HG03432 (cell line): Measurements from ENCODE around the gene HMGN1.
A peak's percentile ranks its signal among the peaks of the same experiment; 100 is the strongest.
"Not testable (repeated sequence)": the region's sequence is repeated elsewhere in the genome, so short reads cannot be mapped to it uniquely, and the experiment has no call there.

ENCODE experiments used
- ATAC-seq: cut with Tn5 transposase; IDR thresholded peaks from one replicate; pipeline ENCODE4 v1.9.1; 2021; ENCODE audit warnings: mild to moderate bottlenecking, moderate library complexity; ENCODE audit not compliant: unreplicated experiment

HMGN1 gene, protein sequence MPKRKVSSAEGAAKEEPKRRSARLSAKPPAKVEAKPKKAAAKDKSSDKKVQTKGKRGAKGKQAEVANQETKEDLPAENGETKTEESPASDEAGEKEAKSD

DNA sequence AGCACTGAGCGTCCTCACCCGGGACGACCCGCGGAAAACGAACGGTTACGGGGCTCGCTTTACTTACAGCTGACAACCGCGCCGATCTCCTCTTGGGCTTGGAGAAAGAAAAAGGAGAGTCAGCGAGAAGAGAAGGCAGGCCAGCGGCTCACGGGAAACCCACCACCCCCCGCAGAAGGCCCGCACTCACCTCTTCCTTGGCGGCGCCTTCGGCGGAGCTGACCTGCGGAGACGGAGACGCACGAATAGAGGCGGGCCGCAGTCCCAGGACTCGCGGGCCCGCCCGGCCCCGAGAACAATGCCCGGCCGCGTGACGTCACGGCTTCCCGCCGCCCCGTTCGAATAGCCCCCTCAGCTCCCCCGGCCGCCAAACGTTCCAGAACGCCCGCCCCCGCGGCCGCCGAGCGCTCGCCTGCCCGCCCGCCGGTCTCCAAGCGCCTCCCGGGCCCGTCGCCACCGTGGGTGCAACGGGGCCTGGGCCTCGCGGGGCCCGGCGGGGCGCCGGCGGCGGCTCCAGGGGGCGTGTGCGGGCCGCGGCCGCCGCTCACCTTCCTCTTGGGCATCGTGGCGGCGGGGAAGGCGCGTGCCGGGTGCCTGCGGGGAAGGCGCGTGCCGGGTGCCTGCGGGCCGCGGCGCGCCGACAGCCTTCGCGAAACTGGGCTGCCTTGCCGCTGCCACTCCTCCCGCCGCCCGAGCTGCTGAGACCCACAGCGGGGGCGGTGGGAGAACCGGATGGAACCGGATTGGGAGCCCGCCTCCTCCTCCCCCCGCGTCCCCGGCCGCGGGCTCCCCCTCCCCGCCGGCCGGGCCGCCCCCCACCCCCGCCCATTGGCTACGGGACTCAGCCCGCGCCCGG, at the start of gene HMGN1:
HMGN1 (minus strand) TSS at position 734 of the 856 bp plus-strand sequence; CDS start at position 563, 171 bp downstream.
- ATAC-seq, result peak; percentile 59

DNA sequence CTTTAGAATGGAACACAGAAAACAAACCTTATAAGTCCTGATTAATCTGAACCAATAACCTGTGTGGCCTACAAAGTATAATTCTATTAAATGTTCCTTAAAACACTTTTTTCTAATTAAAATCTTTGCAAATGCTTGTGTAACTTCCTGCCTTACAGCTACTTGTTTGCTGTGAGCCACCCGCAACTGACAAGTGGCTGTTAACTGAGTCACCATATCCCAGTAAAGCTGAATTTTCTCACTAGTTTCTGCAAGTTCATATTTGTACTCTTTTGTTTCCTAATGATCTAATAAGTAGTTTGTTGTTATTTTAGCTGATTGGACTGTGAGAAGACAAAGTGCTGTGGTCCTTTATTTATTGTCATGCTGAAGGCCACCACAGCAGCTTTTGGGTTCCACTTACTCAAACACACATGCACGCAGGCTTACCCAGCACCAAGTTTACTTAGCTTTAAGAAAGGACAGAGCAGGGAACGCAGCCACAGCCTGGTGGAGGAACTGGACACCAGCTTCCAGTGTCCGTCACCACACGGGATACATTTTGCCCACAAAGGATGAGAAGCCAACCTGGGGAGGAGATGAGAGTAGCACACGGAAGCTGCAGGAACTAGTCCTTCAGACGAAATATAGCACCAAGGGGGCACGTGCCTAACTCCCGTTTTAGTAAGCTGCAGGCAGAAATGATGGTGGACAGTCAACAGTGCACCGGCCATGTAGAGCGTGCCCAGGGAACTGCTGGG, 48.9 kb upstream of the HMGN1 start:
- no peak for ATAC-seq

DNA sequence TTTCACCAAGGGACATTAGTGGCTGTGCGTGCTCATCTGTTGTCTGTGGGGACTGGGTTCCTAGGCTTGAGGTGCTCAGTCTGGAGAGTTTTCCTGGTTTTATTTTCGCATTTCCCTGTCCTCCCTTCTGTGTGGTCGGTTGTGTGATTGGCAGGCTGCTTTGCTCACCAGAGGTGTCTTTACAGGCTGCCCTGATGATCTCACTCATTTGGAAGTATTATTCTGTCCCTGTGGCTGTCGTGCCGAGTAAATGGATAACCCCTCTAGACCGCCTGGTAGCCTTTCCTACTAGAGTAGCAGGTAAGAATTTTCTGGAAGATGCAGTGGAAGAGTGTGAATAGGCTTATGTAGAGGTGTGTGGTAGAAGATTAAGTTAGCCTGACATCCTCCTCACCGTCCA, 44.1 kb upstream of the HMGN1 start:
- no peak for ATAC-seq

DNA sequence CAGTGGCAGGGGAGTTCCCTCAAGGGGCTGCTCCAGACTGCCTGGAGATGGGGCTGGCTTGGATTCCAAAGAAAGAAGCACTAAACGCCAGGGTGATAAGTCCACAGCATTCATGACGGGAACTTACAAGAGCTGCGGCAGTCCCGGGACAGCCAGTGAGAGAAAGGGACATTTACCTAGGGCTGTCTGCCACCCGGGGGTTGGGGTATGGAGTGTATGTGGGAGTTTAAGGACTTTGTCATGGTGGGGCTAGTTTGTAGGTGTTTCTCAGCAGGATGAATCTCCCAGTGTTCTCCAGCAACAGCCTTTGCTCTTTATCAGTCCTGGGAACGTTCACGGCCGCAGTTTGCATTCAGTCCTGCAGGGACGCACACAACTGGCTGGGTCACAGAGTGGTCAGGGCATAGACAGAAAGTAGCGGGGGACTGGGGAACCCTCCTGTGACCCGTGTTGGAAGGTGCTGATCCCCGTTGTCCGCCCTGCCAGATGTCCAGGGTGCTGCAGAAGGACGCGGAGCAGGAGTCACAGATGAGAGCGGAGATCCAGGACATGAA, 41.4 kb upstream of the HMGN1 start:
- no peak for ATAC-seq

DNA sequence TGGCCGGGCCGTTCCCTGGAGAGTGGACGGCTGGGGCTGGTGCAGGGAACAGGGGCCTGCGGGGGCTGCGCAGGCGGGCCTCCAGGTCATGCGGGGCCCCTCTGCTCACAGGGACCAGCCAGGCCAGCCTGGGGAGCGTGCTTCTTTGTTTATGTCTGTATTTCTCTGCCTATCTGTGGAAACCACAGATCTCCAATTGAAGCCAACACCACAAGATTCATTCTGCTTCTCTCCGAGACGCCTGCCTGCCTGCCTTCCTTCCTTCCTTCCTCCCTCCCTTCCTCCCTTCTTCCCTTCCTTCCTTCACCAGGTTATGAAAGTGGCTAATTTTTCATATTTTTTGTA, 39.9 kb upstream of the HMGN1 start:
- peak; percentile 13 for ATAC-seq

DNA sequence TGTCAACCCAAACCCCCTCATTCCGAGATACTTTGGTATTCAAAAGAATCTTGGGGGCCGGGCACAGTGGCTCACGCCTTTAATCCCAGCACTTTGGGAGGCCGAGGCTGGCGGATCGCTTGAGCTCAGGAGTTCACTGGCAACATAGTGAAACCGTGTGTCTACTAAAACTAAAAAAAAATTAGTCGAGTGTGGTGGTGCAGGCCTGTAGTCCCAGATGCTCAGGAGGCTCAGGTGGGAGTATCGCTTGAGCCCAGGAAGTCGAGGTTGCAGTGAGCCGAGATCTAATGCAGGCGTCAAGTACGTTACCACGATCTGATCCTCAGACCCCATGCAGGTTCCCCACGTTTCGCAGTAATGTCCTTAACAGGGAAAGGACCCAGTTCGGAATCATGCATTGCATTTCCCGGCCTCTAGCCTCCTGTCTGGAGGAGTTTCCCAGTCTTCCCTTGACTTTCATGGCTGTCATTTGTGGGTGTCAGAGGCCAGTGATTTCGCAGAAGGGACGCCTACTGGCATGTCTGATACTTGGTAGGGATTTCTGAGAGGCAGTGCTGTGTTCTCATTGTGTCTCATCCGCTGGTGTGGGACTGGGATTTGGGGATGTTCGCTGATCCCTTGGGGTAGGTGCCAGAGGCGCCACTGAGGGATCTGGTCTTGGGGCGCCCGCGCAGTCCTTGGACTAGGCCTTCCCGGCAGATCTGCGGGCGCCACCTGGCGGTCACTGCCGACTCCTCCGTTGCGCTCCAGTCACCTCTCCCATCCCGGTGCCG, 39.3 kb upstream of the HMGN1 start:
- peak; percentile 79 for ATAC-seq

DNA sequence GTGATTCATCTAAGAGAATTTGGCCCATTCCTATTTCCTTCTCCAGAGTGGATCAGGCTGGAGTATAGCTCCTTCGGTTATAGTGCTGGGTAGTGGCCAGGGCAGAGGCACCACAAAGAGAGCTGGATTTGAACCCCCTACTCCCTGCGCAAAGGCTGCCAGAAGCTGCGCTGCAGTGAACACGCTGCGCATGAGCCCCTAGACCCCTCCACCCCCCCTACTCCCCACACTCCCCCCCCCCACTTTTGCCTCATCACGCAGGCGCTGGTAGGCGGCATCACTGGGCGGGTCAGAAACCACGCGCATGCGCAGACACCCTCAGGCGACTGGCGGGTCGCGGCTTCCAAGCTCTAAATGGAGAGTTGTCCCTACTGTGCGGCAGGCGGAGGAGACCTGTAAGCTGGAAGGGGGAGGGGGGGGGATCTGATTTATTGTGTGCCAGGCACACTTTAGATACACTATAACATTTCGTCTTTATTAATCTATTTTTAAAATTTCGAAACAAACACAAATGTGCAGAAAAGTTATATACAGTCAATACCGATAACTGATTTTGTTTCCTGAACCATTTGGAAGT, 38.7 kb upstream of the HMGN1 start:
- peak; percentile 57 for ATAC-seq

DNA sequence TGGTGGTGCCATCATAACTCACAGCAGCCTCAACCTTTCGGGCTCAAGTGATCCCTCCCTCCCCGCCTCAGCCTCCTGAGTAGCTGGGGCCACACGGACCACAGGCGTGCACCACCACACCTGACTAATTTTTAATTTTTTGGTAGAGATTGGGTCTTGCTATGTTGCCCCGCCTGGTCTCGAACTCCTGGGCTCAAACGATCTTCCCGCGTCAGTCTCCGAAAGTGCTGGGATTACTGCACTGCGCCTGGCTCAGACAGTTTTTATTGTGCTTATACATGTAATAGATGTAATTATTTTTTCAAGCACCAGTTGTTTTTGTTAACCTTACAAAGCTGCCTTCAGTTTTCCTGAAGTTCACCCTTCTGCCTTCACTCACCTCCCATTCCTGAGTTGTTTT, 38.0 kb upstream of the HMGN1 start:
- ATAC-seq, result no peak

DNA sequence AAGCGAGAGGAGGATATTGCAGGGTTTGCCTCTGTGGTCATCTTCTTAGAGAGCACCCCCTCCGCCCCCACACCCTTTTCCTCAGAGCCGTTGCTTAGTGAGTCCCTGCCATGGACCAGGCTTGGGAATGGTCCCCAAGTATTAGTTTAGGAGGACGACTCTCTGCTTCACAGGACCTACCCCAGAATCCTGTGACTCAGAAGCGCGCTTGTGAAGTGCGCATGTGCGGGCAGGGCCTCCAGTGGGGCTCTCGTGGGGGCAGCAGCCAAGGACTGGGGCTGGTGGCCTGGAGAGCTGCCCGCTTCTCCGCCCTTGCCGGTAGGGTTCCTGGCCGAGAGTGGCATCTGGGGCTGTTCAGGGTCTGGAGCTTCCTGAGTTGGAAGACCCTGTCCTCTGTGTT, 37.3 kb upstream of the HMGN1 start:
- ATAC-seq, result no peak

DNA sequence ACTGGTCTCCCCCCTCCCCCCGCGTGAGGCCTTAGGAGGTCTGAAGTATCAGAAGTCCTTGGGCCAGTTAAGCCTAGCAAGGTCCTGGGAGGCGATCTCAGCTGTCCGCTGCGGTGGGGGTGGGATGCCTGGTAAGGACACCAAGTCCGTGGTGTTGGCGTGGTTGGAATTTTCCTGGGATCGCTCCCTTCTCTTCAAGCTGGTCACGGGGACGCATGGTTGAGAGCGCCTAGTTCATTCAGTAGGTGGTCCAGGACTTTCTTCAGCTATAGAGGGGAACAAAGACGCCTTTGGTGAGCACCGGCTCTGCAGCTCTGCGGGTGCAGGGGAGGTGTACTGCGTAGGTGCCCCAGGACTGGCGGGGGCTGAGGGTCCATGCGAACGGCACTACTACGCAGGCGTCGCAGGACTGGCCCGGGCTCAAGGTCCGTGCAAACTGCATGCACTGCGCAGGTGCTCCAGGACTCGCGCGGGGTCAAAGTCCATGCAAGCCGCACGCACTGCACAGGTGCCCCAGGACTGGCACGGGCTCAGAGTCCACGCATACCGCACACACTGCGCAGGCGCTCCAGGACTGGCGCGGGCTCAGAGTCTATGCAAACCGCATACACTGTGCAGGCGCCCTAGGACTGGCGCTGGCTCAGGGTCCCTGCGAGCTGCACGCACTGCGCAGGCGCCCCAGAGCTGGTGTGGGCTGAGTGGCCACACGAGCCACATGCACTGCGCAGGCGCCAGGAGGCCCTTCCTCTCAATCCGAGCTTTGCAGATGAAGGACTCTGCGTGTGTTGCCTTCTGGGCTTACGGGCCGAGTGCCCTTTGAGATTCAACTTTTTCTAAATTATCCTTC, 36.6 kb upstream of the HMGN1 start:
- peak; percentile 41 for ATAC-seq

DNA sequence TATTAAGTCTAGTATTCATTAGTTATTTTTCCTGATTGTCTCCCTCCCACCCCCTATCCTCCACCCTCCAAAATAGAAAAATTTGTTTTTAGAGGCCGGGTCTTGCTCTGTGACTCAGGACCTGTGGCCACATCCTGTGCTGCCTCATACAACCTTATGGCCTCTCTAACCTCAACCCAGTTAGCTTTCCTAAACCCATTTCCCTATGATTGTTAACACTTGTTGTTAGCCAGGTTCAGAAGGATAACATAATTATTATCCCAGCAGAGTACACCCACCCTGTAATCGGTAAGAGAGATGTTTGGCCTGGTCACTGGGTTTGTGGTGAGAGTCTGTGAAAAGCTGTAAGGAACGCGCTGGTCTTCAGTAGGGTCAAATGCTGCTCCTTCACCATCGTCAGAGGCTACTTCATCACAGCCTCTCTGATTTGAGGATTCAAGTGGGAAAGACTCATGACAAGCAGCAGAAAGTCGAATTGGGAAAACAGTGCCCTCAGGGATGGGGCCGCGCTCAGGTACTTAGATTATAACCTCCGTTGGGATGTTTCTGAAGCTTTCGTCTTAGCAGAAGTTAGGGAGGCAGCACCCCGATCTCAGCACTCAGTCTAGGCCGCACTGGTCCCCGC, 35.9 kb upstream of the HMGN1 start:
- no peak for ATAC-seq

DNA sequence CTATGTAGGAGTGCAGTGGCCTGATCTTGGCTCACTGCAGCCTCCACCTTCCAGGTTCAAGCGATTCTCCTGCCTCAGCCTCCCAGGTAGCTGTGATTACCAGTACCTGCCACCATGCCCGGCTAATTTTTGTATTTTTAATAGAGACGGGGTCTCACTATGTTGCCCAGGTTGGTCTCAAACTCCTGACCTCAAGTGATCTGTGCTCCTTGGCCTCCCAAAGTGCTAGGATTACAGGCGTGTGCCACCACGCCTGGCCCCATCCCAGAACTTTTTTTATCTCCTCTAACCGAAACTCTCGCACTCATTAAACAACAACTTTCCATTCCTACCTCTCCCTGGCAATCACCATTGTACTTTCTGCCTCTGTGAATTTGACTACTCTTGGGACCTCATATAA, 33.2 kb upstream of the HMGN1 start:
- ATAC-seq, result not testable (repeated sequence)

DNA sequence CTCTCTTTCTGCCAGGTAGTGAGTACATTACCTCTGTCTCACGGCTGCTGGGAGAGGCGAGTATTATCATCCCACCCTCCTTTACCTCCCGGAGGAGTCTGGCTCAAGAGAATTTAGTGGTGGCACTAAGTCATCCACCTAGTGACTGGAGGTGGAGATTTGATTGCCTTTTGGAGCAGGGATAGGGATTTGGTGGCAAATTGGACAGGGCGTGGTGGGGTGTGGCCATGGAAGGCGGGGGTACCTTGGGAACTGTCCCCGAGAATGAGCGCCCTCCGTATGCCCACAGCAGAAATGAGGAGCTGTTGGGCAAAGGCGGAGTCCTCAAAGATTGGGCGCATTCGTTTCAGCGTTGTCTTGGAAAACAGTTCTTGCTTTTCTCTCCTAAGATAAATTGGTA, 32.1 kb upstream of the HMGN1 start:
- ATAC-seq, result no peak

DNA sequence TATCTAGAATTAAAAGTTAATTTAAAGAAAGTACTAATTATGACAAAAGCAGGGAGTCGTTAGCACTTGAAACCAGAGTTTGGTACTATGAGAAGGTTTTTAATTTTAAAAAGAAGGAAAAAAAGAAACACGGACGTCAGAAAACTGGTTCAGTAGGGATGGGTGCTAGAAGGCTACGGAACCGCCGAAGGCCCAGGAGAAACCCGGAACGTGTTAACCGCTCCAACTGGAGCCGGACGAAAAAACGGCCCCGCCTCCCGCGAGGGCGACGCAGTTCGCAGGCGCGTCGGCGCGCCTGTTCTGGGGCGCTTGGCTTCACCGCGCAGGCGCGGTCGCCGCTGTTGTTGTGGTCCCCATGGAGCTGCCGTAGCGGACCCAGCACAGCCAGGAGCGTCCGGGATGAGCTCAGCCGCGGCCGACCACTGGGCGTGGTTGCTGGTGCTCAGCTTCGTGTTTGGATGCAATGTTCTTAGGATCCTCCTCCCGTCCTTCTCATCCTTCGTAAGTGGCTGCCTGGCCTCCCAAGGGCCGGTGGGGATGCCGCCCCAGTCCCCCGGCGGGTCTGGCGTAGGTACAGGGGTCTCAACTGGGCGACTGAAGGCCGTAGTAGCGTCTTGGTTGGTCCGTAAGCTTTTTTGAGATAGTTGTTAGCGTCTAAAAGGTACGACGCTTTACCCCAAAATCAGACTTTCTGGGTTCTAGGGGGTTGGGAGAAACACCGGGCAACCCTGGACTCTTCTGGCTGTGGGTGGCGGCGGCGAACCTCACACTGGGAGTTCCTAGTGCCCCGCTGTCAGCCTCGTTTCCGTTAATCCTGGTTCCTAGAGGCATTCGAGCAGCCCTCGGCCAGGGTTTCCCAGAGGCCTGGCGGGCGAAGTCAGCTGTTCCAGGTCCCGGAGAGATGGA, 31.4 kb upstream of the HMGN1 start:
- ATAC-seq, result peak; percentile 98

DNA sequence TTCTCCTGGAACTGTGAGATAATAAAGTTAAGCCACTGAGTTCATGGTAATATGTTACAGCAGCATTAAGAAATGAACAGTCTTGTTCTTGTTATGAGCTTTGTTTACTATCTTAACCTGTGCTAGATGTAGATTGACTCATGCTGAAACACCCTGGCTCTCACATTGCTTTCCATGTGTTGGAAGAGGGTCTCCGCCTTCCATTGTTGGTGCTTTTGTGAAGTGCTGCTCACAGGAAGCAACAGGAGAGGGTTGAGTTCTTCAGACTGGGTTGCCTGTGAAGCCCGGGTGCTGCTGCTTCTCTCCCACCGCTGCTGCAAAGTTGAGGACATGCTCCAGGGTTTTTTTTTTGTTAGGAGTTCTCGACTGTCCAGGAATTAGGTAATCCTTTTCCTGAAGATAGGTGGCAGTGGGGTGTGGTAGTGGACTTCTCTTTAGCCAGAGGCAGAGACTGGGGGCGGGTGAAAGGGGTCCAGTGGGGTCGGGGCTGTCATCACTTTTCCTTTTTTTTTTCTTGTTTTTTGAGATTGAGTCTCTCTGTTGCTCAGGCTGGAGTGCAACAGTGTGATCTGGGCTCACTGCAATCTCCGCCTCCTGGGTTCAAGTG, 28.7 kb upstream of the HMGN1 start:
- no peak for ATAC-seq

DNA sequence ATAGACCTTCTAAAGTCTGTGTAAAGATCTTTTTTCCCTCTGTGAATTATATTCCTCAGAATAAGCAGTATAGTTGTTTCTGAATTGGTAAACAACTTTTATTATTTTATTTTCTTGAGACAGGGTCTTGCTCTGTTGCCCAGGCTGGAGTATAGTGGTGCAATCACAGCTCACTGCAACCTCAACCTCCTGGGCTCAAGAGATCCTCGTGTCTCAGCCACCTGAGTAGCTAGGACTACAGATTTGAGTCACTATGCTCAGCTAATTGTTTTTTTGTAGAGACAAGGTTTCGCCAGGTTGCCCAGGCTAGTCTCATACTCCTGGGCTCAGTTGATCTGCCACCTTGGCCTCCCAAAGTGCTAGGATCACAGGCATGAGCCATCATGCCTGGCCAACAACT, 26.6 kb upstream of the HMGN1 start:
- no peak for ATAC-seq

DNA sequence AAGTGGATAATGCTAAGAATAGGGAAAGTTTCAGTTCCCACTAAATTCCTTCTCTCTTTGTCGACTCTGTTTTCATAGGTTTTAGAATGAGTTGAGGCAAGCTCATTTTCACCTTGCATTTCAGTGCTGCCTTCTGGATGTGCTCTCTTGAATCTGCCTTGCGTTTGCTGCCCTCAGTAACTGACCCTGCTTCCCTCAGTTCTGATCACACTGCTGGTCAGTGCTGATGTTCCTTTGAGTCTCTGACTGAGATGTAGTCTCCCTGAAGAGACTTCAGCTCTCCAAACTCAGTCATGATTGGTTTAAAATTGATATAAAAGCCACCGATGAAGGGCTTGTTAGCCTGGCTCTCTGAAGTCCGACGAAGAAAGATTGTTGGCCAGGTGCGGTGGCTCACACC, 25.2 kb upstream of the HMGN1 start:
- no peak for ATAC-seq

DNA sequence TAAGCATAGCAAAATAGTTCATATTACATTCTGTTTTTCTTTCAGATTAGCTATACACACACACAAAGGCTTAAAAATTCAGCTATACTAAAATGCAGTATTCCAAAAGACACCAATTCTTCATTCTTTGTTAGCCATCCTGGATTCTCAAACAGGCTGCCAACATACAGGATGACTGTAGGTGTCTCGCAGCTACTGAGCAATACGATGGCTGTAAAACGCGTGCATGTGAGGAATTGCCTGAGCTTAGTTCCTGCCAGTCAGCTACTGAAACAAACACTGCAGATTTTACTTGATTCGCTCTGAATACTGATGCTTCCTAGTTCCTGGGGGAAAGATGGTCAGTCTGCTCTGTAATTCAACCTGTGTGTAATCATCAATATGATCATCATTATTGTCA, 24.7 kb upstream of the HMGN1 start:
- no peak for ATAC-seq
